Superior temporal gyrus (tissue), 1 donor: ENCODE measurements around the gene UNC45A.
"Not testable (repeated sequence)": the region's sequence is repeated elsewhere in the genome, so short reads cannot be mapped to it uniquely, and the experiment has no call there.

Experiments used
- DNase-seq: peaks from one replicate; pipeline ENCODE4 v3.0.0-alpha.2; 2016; ENCODE audit errors: extremely low spot score

The UNC45A gene

DNA sequence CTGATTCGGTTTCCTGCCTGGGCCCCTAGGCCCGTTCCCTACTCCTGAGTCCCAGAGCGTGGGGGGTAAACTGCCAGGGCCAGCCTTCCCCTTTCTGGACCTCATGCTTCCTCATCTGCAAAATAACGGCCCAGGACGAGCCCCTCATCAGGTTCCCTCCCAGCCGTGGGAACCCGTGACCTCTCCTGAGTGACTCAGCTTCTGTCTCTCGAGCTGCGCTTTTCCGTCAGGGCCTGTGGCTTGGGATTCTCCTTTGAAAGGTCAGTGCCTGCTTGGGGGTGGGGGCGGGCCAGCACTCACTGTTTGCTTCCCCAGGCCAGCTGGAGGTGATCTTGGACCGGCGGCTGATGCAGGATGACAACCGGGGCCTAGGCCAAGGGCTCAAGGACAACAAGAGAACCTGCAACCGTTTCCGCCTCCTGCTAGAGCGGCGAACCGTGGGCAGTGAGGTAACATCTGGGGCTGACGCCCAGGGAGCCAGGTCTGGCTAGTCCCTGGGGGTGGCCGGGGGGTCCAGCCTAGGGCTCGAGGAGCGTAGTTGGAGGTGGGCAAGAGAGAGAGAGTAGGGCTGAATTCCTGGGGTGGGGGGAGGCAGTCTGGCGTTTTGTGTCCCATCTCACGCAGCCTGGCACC is 19.2 kb upstream of the UNC45A start:
- DNase-seq, result no peak

DNA sequence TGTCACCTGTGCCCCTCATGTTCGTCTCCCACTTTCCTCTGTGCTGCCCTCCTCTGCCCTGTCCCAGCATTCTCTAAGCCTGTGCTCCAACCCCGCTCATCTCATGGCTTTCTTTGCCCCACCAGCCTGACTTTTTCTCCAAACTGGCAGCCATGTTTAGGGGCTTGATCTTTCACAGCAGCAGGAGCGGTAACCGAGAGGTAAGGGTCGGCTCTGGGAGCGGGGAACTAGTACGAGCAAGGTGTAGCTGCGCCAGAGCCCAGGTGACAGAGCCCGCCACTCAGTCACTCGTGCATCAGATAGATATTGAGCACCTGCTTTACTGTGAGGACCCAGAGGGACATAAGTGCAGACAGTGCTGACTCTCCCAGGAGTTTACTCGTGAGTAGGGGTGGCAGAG is 18.6 kb upstream of the UNC45A start:
- no peak for DNase-seq

DNA sequence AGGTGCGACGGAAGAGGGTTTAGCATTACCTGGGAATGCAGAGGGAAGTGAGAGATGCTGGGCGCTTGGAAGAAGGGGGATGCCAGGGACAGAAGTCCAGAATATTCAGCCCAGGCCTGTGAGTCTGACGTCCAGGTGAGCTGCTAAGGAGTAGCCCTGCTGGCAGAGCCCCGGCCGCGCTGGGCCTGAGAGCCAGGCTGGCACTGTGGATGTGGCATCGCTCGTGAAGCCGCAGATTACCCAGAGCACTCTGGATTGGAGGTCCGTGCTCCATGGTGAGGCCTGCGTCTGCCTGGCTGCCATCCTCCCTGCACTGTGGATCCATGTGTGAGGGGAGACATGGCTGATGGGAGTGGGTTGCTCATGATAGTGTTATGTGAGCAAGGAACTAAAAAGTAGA is 17.5 kb upstream of the UNC45A start:
- no peak for DNase-seq

DNA sequence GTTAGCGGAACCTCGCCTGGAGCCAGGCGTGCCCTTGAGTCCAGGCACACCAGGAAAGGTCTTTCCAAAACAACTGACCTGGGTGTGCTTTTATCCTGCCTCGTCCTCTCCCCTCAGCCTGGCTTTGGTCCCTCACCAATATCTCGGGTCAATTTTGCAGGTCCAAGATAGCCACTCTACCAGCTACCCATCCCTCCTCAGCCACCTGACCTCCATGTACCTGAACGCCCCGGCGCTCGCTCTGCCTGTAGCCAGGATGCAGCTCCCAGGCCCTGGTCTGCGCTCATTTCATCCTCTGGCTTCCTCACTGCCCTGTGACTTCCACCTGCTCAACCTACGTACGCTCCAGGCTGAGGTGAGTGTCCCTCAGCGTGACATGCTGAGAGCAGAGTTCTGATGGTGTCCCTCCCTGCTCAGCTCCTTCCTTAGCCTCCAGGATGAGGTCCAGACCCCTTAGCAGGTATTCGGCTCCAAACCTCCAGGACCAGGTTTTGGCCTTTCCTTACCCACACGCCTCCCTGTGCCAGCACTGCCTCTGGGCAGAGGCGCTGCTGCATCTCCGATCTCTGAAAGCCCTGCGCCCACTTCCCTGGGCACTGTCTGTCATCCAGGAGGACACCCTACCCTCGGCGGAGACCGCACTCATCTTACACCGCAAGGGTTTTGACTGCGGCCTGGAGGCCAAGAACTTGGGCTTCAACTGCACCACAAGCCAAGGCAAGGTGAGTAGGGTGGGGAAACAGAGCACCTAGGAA is 16.9 kb upstream of the UNC45A start:
- DNase-seq, result no peak

DNA sequence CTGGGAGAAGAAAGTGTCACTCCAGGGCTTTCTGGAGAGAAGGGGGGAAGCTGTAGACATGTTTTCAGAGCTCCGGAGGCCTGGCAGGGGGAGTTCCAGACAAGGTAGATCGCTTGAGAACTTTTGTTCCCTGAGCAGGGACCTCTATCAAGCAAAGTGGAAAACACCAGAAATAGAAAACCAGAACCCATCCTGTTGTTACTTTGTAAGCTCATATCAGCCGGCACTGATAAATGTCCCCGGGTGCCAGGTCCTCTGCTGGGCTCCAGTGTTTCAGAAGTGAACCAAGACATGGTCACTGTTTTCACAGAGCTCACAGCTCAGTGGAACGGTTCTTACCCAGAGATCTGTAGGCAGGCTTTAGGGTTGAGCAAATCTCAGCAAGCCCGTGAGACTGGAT is 16.2 kb upstream of the UNC45A start:
- DNase-seq, result no peak

DNA sequence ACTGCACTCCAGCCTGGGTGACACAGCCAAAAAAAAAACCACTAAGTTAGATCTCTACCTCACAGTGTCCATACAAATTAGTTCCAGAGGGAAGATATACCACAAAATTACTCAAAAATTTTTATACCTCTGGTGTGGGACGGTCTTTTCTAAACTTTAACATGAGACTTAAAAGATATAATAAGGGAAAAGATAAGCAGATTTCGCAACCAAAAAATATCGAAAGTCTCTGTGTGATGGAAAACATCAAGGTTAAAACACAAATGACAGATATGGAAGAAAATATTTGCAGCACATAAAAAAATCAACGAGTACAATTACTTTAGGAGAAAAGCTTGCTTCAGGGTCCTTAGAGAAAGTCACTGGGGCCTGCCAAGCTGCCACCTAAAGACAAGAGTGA is 13.2 kb upstream of the UNC45A start:
- DNase-seq, result no peak

DNA sequence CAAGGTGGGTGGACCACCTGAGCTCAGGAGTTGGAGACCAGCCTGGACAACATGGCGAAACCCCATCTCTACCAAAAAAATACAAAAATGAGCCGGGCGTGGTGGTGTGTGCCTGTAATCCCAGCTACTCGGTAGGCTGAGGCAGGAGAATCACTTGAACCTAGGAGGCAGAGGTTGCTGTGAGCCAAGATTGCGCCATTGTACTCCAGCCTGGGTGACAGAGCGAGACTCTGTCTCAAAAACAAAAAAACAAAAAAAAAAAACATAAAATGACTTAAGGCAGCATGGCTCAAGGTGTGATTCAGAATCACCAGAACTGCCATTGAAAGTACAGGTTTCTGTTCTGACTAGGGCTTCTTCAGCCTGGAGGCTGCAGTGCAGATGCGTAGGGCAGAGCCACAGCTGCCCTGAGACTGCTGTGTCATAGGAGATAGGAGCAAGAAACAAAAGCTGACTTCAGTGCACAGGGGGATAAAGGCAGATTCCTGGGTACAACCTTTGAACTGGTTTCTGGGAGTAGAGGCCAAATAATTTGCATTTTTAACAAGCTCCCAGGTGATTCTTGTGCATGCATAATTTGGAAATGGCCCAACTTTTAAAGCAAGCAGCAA is 12.3 kb upstream of the UNC45A start:
- DNase-seq, result not testable (repeated sequence)

DNA sequence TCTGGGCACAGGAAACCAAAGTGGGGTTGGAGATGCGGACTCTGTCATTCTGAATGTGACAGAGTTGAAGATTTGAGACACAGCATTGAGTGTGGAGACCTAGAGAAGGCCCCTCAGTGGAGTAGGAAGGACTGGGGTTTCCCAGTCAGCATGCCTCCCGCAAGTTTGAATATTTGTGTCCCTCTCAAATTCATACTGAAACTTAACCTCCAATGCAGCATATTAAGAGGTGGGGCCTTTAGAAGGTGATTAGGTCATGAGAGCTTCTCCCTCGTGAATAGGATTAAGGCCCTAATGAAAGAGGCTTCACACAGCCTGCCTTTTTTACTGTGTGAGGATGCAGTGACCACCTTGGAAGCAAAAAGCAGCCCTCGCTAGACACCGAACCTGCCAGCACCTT is 10.7 kb upstream of the UNC45A start:
- no peak for DNase-seq

DNA sequence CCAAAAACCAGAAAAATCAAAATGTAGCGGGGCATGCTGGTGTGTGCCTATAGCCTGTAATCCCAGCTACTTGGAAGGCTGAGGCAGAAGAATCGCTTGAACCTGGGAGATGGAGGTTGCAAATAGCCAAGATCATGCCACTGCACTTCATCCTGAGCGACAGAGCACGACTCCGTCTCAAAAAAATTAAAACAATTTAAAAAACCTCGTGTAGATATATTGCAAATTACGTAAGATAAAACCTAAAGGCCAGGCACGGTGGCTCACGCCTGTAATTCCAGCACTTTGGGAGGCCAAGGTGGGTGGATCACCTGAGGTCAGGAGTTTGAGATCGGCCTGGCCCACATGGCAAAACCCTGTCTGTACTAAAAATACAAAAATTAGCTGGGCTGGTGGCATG is 8.3 kb upstream of the UNC45A start:
- DNase-seq, result not testable (repeated sequence)

DNA sequence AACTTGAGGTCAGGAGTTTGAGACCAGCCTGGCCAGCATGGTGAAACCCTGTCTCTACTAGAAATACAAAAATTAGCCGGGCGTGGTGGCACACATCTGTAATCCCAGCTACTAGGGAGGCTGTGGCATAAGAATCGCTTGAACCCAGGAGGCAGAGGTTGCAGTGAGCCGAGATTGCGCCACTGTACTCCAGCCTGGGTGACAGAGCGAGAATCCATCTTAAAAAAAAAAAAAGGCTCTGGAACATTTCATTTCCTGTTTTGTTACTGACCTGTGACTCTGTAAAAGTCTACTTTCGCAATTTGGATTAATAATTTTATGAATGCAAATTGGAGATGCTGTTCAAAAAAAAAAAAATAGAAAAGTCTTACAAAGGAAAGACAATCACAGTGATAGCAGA is 7.0 kb upstream of the UNC45A start:
- DNase-seq, result not testable (repeated sequence)

DNA sequence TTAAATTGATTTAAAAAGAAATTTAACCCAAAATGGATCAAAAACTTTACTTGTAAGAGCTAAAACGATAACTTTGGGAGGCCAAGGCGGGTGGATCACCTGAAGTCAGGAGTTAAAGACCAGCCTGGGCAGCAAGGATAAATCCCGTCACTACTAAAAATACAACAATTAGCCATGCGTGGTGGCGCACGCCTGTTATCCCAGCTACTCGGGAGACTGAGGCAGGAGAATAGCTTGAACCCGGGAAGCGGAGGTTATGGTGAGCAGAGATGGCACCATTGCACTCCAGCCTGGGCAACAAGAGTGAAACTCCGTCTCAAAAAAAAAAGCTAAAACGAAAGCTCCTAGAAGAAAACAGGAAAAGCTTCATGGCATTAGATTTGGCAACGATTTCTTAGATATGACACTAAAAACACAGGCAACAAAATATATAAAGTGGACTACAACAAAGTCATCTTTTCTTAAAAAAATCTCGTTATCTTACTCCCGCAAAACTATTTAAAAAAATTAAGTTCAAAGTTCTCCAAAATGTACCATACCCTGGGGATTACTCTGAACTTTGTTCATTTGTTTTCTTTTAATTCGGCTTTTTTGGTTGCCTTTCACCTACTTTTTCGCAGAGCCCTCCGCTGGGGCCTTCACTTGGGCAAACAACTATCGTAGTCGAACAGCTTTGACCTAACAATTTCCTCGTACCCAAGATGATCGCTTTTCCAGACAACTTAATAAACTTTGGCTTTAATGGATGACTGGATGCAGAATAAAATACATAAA is 5.7 kb upstream of the UNC45A start:
- DNase-seq, result no peak

DNA sequence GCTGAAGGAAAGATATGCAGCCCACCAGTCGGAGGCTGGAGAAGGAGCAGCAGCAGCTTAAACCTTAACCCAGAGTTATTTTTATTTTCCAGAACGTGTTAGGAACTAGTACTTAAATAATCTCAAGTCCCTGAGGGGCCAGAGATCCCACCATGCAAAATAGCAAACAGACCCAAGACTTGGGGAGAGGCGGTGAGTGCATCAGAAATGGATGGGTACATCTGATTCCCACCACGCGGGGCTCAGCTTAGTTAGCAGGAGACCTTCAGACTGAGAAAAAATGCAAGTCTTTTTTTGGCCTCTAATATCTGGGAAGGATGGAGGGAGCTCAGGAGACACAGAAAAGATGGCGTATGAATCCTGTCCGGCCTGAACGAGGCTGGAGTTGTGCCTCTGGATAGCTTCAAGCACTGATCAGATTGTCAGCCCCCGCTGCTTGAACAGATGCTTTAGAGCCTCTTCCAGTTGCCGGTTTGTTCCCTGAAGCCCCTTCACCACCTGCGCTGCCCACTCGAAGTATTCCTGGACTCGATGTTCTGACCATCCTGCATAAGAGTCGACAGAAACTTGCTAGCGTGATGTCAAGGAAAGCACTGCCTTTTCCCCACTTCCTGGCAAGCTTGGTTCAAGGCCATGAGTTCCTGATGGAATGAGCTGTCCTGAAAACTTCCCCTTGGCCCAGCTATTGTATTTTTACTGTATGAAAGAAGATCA is 4.1 kb upstream of the UNC45A start:
- DNase-seq, result no peak

DNA sequence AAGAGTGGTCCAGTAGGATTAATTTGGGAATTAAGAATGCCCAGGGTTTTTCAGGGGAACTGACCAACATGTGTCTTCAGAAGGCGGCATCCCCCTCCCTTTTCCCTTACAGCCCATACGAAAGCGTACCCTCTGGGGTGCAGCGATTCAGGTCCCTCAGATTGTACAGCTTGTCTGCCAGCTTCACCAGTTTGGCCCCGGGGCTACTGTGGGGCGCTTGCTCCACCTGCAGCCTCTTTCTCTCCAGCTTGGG is 3.6 kb upstream of the UNC45A start:
- DNase-seq, result no peak

DNA sequence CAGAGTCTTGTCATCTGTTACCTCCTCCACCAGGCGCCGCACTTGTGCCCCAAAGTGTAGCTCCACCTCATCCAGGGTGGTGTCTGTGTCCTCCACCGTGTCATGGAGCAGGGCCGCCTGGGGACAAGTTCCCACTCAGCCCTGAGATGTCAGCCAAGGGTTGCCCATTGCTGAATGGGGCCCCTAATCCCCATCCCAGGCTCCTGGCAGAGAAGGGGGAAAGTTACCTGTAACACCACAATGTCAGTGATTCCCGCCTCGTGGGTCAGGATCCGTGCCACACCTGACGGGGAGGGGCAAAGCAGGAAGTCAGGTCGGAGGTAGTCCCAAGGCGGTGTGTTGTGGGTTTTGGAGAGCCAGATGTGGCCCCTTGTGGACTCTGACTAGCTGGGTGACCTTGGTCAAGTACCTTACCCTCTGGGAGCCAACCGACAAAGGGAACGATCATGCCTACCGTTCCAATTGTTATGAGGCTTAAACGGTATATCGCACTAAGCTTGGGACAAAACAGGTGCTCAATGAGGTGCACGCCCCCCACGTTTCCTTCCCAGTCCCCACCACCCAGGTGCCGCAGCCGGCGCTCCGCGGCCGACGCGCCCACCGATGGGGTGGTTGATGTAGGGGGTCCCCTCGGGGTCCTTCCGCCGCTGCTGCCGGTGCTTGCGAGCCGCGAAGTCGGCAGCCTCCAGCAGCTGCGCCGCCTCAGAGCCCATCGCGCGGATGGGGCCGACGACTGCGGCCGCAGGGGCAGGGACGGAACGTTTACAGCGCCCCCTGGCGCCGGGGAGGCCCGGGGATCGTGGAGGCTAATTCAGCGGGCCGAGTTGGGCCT is 3.0 kb upstream of the UNC45A start, which contains the start of gene HDDC3:
Gene HDDC3, minus strand, starts transcription at position 722 of the 832 bp plus-strand sequence. Its CDS starts 9 bp downstream, at position 713.
- DNase-seq, result peak; percentile 91

DNA sequence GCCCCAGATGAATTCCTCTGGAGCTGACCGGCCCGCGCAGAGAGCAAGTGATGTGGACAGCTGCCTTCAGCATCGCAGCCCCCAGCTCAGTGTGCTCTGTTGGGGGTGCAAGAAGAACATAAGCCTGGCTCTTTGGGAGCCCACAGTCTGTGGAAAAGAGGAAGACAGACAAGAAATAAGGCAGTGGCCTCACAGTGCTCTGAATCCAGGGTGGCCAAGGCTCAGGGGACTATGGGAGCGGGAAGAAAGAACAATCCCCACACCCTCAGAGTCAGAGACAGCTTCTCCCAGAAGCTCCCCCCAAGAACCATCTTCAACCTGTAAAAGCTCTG is 2.5 kb upstream of the UNC45A start:
- no peak for DNase-seq

DNA sequence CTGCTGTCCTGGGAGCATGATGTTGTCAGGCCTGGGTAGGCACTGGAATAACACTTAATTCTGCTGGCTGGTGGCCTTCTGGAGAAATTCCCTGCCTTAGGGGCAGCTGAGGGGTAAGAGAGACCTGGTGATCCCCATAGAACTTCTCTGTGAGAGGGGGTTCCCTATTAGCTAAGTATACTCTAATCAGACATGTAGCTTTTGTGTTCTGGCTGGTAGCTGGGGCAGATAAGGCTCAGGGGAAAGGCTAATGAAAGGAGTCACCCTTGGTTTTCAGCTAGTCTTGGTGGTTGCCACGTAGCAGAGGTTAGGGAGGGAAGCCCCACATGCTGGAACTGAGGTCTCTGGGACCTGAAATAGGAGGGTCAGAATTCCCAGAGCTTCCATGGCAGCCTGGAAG is 1.8 kb upstream of the UNC45A start:
- DNase-seq, result no peak

DNA sequence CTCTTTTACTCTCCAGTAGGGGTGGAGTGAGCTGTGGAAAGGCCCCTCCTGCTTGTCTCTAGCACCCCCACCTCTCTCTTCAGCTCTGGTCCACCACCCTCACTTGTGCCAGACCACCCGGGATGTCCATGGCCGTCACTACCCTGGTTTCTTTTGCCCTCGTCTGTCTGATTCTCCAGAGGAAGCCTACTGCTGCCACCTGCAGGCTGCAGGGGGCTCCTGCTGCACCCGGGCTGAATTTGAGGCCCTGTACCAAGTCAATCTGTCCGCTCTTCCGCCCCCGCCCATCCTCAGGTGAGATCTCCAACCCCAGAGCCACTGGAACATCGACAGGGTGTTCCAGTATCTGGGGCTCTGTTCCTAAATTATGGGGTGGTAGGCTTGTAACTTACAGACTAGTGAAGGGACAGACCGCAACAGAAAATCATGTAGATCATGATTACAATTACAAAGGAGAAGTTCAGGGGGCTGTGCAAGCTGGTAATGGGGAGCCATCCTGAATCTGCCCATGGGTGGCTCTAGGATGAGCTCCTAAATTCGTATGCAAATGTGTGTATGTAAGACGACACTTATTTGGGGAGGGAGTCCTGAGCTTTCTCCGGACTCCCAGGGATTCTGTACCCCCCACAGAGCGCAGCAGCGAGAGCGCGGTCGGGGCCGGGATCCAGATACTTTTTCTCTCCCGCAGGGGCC is 683 bp upstream of the UNC45A start:
- DNase-seq, result peak; percentile 90

DNA sequence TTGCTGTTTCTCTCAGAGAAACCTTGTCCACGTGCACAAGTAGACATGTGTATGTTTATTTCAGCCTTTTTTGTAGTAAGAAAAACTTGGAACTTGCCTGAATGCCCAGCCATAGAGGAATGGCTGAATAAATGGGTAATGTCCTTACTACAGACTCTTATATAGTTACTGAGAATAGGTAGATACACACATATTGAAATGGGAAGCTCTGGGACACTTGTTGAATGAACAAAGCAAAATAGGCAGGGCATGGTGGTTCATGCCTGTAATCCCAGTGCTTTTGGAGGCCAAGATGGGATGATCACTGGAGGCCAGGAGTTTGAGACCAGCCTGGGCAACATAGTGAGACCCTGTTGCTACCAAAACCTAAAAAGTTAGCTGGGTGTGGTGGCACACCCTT is 1.7 kb downstream of the UNC45A start:
- no peak for DNase-seq

DNA sequence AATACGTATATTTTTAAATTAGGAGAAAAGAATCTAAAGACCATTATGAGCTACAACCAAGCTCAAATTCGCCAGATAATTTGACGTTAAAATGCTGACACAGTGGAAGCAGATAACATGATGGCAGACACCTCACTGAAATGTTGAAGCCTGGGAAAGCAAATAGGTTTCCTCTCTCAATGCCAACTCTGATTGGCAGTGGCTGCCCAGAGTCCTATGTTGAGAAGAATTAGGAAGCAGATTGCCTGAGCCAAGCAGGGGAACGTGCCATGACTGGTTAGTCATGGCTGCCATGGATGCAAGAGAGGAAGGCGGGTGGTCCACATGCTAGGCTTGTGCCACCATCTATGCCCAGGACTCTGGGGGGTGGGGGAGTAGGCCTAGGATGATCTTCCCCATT is 3.2 kb downstream of the UNC45A start:
- no peak for DNase-seq

DNA sequence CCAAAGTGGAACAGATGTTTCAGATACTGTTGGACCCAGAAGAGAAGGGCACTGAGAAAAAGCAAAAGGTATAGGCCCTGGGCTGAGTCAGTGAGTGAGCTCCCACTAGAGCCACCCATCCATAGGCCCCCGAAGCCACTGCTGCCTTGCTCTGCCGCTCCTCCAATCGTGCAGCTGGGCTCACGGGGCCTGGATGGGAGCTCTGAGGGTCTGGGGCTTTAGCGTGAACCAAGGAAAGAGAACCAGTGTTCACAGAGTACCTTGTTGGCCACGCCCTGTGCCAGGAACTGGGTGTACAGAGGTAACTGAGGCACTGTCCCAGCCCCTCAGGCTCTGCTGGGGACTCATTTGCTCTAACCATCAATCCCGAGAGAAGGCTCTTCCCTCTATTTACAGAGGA is 4.7 kb downstream of the UNC45A start:
- DNase-seq, result no peak

DNA sequence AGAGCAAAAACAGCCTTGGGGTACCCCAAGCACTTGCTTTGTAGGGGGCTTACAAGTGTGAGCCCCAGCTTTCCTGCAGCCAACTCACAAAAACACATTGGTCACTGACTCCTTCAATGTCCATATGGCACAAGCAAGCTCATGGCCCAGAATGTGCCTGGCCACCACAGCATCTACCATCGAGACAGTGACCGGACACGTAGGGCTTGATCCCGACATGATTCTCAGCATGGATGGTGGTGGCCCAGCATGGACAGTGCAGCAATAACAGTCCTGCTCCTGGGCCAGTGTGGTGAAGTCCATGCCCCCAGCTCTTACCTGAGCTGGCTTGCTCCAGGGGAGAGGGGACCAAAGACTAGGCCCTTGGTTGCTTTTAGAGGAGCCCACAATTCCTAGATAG is 6.0 kb downstream of the UNC45A start:
- DNase-seq, result no peak
